ENCODE measurements around the gene AKAP8L. TPM values are rescaled to one million over a fixed set of nuclear protein-coding genes. Genes with fewer than 3 reads are reported as not detected.
A peak's percentile ranks its signal among the peaks of the same experiment; 100 is the strongest.

The AKAP8L gene, protein sequence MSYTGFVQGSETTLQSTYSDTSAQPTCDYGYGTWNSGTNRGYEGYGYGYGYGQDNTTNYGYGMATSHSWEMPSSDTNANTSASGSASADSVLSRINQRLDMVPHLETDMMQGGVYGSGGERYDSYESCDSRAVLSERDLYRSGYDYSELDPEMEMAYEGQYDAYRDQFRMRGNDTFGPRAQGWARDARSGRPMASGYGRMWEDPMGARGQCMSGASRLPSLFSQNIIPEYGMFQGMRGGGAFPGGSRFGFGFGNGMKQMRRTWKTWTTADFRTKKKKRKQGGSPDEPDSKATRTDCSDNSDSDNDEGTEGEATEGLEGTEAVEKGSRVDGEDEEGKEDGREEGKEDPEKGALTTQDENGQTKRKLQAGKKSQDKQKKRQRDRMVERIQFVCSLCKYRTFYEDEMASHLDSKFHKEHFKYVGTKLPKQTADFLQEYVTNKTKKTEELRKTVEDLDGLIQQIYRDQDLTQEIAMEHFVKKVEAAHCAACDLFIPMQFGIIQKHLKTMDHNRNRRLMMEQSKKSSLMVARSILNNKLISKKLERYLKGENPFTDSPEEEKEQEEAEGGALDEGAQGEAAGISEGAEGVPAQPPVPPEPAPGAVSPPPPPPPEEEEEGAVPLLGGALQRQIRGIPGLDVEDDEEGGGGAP
- total RNA-seq (100 to 1,000 TPM in 6 of 9 donors, 10 to 100 TPM in 3; 48.3 to 206 (median 125) TPM), polyA plus RNA-seq (100 to 1,000 TPM in 2 of 3 donors, 10 to 100 TPM in 1; 60.5 to 652 (median 264) TPM)
- long read RNA-seq, donor 1, transcript AKAP8L-201 (14 exons, 2,146 nt), result major isoform, 5 of 15 reads
- long read RNA-seq, donor 1, partial matches to known transcripts, result 5 of 15 reads
- long read RNA-seq, donor 1, other reads (novel, unspliced or antisense), result 0 of 15 reads
- long read RNA-seq, donor 2, partial matches to known transcripts, result 10 of 19 reads
- long read RNA-seq, donor 2, other reads (novel, unspliced or antisense), result 0 of 19 reads
- long read RNA-seq, donor 3, partial matches to known transcripts, result 0 of 6 reads
- long read RNA-seq, donor 3, other reads (novel, unspliced or antisense), result 0 of 6 reads
- long read RNA-seq, donor 4, partial matches to known transcripts, result 0 of 2 reads
- long read RNA-seq, donor 4, other reads (novel, unspliced or antisense), result 2 of 2 reads
- long read RNA-seq, donor 5, transcript AKAP8L-202 (14 exons, 2,749 nt), result minor isoform, 11 of 263 reads
- long read RNA-seq, donor 5, transcript AKAP8L-220 (16 exons, 2,113 nt), result minor isoform, 5 of 263 reads
- long read RNA-seq, donor 5, transcript AKAP8L-201 (14 exons, 2,146 nt), result major isoform, 95 of 263 reads
- long read RNA-seq, donor 5, partial matches to known transcripts, result 23 of 263 reads
- long read RNA-seq, donor 5, other reads (novel, unspliced or antisense), result 129 of 263 reads
- long read RNA-seq, donor 6, partial matches to known transcripts, result 1 of 4 reads
- long read RNA-seq, donor 6, other reads (novel, unspliced or antisense), result 0 of 4 reads
- long read RNA-seq, donor 7, partial matches to known transcripts, result 0 of 3 reads
- long read RNA-seq, donor 7, other reads (novel, unspliced or antisense), result 0 of 3 reads
- long read RNA-seq, donor 8, partial matches to known transcripts, result 5 of 14 reads
- long read RNA-seq, donor 8, other reads (novel, unspliced or antisense), result 0 of 14 reads
- long read RNA-seq, donor 9, partial matches to known transcripts, result 5 of 12 reads
- long read RNA-seq, donor 9, other reads (novel, unspliced or antisense), result 0 of 12 reads
- long read RNA-seq, donor 10, partial matches to known transcripts, result 0 of 5 reads
- long read RNA-seq, donor 10, other reads (novel, unspliced or antisense), result 0 of 5 reads

DNA sequence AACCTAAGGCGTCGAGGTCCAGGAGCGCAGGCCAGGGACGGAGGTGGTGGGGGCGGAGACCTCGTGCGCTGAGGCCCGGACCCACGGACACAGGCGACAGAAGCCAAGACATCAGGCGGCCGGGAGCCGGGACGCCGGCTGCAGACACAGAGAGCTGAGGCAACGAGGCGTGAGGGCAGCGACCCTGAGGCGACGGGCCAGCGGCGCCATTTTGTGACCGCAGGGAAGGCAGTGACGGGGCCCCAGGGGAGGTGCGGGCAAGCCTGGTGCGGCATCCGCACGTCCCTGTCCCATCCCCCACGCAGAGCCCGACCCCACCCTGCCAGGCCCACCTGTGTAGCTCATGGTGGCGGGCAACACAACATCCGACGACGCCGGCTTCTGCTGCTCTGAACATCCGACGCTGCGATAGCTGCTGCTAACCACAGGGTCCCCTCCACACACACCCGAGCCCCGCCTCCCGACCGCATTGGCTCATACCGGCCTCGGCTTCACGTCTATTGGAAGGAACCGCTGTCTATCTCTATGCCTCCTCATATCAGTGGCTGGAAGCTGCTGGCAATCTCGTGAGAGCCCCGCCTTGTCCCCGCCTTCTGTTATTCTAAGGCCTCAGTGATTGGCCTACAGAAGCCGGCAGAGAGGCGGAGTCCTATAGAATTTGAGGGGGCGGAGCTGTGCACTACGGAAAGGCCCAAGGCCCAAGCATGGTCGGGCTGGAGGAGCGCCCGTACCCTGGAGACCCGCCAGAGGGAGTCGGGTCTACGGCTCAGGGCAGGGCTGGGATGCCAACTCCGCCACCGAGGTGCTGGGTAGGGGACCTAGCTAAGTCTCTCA is at the start of gene AKAP8L:
TSS of gene AKAP8L (minus strand) at position 410 of the 834 bp plus-strand sequence. CDS start at position 345, 65 bp downstream.
- Histone ChIP-seq H3K36me3 (replicated peaks in 1 of 2) (peaks cover 0 to 15% of the 10 kb centered on the region in 2 donors), H3K27ac (peak within 1 kb of the TSS; percentile 70 to 98 (median 90)), H3K9me3 (replicated peaks in 1 of 3) (no peaks in the 10 kb centered on the region), H3K27me3 (no peaks in the 10 kb centered on the region), H3K4me3 (peak within 1 kb of the TSS; percentile 18 to 94 (median 86)), H3K4me1 (replicated peaks in 1 of 2) (peaks cover 26 to 40% of the 10 kb centered on the region in 2 donors)
- 0 to 1% (median 0%) methylated on average over 19 to 61 of the region's 61 CpGs for WGBS, 4 donors
- intact Hi-C loops (cut with DNase I), result no loop called here
- TF ChIP-seq, protein P1, sequence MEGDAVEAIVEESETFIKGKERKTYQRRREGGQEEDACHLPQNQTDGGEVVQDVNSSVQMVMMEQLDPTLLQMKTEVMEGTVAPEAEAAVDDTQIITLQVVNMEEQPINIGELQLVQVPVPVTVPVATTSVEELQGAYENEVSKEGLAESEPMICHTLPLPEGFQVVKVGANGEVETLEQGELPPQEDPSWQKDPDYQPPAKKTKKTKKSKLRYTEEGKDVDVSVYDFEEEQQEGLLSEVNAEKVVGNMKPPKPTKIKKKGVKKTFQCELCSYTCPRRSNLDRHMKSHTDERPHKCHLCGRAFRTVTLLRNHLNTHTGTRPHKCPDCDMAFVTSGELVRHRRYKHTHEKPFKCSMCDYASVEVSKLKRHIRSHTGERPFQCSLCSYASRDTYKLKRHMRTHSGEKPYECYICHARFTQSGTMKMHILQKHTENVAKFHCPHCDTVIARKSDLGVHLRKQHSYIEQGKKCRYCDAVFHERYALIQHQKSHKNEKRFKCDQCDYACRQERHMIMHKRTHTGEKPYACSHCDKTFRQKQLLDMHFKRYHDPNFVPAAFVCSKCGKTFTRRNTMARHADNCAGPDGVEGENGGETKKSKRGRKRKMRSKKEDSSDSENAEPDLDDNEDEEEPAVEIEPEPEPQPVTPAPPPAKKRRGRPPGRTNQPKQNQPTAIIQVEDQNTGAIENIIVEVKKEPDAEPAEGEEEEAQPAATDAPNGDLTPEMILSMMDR (IDR thresholded peaks at IDR 0.05), result peak; percentile 24 to 75 (median 73)
- peak; percentile 90 to 98 for TF ChIP-seq POLR2A (IDR thresholded peaks at IDR 0.05)
- peak; percentile 99 to 100 (median 100) for DNase-seq

DNA sequence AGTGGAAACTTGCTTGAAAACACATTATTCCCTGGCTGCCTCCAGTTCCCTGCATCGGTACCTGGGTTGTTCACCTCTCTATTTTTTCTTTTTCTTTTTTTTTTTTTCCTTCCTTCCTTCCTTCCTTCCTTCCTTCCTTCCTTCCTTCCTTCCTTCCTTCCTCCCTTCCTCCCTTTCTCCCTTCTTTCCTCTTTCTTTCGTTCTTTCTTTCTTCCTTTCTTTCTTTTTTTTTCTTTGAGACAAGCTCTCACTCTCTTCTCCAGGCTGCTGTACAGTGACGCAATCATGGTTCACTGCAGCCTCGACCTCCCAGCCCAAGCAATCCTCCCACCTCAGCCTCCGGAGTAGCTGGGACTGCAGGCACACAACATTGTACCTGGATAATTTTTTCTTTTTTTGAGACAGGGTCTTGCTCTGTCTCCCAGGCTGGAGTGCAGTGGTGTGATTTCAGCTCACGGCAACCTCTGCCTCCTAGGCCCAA is 49.0 kb upstream of the AKAP8L start:
- DNase-seq, result no peak
- Histone ChIP-seq H3K27me3 (peaks cover 30% of the 10 kb centered on the region), H3K4me3 (no peak overlapping the region), H3K9me3 (replicated peaks in 1 of 3) (no peaks in the 10 kb centered on the region), H3K4me1 (replicated peaks in 1 of 2) (peaks cover 0 to 11% of the 10 kb centered on the region in 2 donors), H3K36me3 (replicated peaks in 1 of 2) (no peaks in the 10 kb centered on the region), H3K27ac (no peak overlapping the region)
- WGBS, 4 donors, result 71 to 76% (median 74%) methylated on average over 6 of the region's 6 CpGs
- TF ChIP-seq POLR2A (IDR thresholded peaks at IDR 0.05), result no peak
- TF ChIP-seq, protein P1 (IDR thresholded peaks at IDR 0.05), result no peak
- intact Hi-C loops (cut with DNase I), result no loop called here
